K562 (cell line): ENCODE measurements around the gene HBEGF. TPM values are rescaled to one million over a fixed set of nuclear protein-coding genes. Genes with fewer than 3 reads are reported as not detected.
A peak's percentile ranks its signal among the peaks of the same experiment; 100 is the strongest.

Source experiments
- CBFB ChIP-seq: sonication (generic); formaldehyde crosslinking; IDR thresholded peaks from 2 replicates; pipeline ENCODE4 v1.4.0; 2020; ENCODE audit warnings: mild to moderate bottlenecking, missing genetic modification reagents
- KAT7 ChIP-seq: sonication (generic); formaldehyde crosslinking; IDR thresholded peaks from 2 replicates; pipeline ENCODE4 v1.8.0; 2022; ENCODE audit warnings: missing genetic modification reagents, mild to moderate bottlenecking, borderline replicate concordance
- MYNN ChIP-seq, 2 experiments: sonication (generic); formaldehyde crosslinking in 1 of 2; IDR thresholded peaks; 2 replicates each; pipeline versions ENCODE4 v1.5.0 to v1.6.1; 2016 to 2020; ENCODE audit warnings: antibody characterized with exemption in 1 of 2, missing genetic modification reagents in 1 of 2
- NBN ChIP-seq: fragments of 450-650 bp; IDR thresholded peaks from 2 replicates; pipeline ENCODE4 v1.6.1; 2016; ENCODE audit warnings: low read depth, mild to moderate bottlenecking
- RBM34 ChIP-seq: fragments of 200-400 bp; formaldehyde crosslinking; IDR thresholded peaks from 2 replicates; pipeline ENCODE4 v1.6.1; 2018; ENCODE audit warnings: low read length, borderline replicate concordance; ENCODE audit not compliant: insufficient read depth
- ZNF436 ChIP-seq: fragments of 250-450, 450-650 bp; sonication (Bioruptor Pico); formaldehyde crosslinking; IDR thresholded peaks from 2 replicates; pipeline ENCODE4 v1.7.0; 2020; ENCODE audit warnings: mild to moderate bottlenecking
- ZNF507 ChIP-seq: conservative IDR thresholded peaks from 2 replicates; pipeline ENCODE4 v1.6.1; 2017; ENCODE audit warnings: missing genetic modification characterization, missing compliant biosample characterization
- polyA plus RNA-seq, 8 experiments: library from polyadenylated mRNA; depleted of rRNA in 4 of 8; stranded (reverse) in 5 of 8; unstranded in 3 of 8; fragments of >200 nt; fragmentation: Nextera tagmentation in 2 of 8; fragmentation: Illumina TruSeq in 1 of 8; extraction: Ambion mirVana in 2 of 8; extraction: Trizol in 1 of 8; gene quantifications; 2 replicates each; pipeline versions ENCODE4 v1.2.1 to v1.2.3, GENCODE V29; 2011 to 2014; ENCODE audit warnings: inconsistent platforms in 1 of 8, missing spikeins in 1 of 8
- total RNA-seq, 7 experiments: library from RNA; depleted of rRNA in 6 of 7; stranded (reverse); fragments of >200 nt in 6 of 7; fragmentation: Illumina TruSeq in 2 of 7; extraction: Trizol in 2 of 7; gene quantifications; 2 replicates each; pipeline versions ENCODE4 v1.2.1 to v1.2.3, GENCODE V29; 2011 to 2021; ENCODE audit warnings: low replicate concordance in 1 of 7
- TF ChIP-seq, protein P1 (sequence below), 2 experiments: fragments of 450-650 bp; formaldehyde crosslinking in 1 of 2; IDR thresholded peaks; 2 replicates each; pipeline versions ENCODE4 v1.4.0 to v1.6.1; 2014 to 2020; ENCODE audit warnings: mild to moderate bottlenecking in 2 of 2, borderline replicate concordance in 1 of 2, low read depth in 1 of 2
- TF ChIP-seq, protein P2 (sequence below): fragments of 450-650 bp; conservative IDR thresholded peaks from 2 replicates; pipeline ENCODE4 v1.6.1; 2016; ENCODE audit warnings: missing genetic modification characterization, low read depth, mild to moderate bottlenecking, control low read depth, missing compliant biosample characterization
- TF ChIP-seq, protein P3 (sequence below): sonication (generic); formaldehyde crosslinking; IDR thresholded peaks from 2 replicates; pipeline ENCODE4 v1.8.0; 2023; ENCODE audit warnings: mild to moderate bottlenecking, missing genetic modification reagents

HBEGF gene
- total and polyA plus RNA-seq, 9 of the 15 experiments (the other 6 are each of a cell fraction or from before 2014, with no cell fraction given), result 0.11 to 1.1 (median 0.60) TPM

DNA sequence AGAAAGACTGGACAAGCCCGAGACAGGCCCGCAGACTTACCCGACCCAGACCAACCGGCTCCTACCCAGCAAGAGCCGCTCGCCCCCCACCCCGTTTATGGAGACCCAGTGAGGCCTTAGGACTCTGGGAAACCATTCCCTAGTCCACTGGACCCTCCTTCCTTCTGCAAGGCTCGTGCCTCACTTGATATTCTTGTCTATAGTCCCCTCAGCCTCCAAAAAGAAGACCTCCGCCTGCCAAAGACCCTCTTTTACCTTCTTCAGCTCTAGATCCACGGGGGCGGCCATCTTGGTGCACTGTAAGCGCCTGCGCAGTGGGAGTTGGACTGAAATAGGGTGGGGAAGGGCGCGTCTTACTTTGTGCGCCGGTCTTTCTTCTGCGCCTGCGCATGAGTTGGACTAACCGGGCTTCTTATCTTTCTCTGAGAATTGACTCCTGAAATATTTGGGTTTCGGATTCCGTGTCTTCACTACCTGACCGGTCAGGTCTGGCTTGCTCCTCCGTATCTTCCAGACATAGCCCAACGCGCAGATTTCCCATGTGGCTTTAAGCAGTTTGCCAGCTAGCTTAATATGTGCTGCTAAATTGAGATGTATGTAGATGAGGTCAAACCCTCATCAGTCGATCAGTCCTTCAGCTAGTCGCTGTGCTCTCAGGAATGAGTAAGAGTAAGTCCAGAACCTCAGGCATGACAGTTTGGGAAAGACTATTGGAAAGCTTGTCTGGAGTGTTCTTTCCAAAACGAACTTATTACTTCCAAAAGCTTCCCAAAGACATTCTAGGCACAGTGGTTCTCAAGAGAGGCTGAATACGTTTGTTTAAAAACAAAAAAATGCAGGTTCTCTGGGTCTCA is 43.4 kb downstream of the HBEGF start, which contains the start of gene PFDN1 (continued):
- TF ChIP-seq, protein P1, sequence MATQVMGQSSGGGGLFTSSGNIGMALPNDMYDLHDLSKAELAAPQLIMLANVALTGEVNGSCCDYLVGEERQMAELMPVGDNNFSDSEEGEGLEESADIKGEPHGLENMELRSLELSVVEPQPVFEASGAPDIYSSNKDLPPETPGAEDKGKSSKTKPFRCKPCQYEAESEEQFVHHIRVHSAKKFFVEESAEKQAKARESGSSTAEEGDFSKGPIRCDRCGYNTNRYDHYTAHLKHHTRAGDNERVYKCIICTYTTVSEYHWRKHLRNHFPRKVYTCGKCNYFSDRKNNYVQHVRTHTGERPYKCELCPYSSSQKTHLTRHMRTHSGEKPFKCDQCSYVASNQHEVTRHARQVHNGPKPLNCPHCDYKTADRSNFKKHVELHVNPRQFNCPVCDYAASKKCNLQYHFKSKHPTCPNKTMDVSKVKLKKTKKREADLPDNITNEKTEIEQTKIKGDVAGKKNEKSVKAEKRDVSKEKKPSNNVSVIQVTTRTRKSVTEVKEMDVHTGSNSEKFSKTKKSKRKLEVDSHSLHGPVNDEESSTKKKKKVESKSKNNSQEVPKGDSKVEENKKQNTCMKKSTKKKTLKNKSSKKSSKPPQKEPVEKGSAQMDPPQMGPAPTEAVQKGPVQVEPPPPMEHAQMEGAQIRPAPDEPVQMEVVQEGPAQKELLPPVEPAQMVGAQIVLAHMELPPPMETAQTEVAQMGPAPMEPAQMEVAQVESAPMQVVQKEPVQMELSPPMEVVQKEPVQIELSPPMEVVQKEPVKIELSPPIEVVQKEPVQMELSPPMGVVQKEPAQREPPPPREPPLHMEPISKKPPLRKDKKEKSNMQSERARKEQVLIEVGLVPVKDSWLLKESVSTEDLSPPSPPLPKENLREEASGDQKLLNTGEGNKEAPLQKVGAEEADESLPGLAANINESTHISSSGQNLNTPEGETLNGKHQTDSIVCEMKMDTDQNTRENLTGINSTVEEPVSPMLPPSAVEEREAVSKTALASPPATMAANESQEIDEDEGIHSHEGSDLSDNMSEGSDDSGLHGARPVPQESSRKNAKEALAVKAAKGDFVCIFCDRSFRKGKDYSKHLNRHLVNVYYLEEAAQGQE (IDR thresholded peaks at IDR 0.05; ENCODE audit: borderline replicate concordance), result peak; percentile 90
- TF ChIP-seq, protein P1 (CRISPR knock-in tag; IDR thresholded peaks at IDR 0.05; ENCODE audit: low read depth), result no peak
- TF ChIP-seq MYNN (IDR thresholded peaks at IDR 0.05), result no peak
- TF ChIP-seq MYNN (CRISPR knock-in tag; IDR thresholded peaks at IDR 0.05), result no peak
- TF ChIP-seq ZNF436 (CRISPR knock-in tag), result no peak
- TF ChIP-seq NBN, result peak; percentile 80; the same call in 1 of the 2 replicates
- TF ChIP-seq, protein P2, sequence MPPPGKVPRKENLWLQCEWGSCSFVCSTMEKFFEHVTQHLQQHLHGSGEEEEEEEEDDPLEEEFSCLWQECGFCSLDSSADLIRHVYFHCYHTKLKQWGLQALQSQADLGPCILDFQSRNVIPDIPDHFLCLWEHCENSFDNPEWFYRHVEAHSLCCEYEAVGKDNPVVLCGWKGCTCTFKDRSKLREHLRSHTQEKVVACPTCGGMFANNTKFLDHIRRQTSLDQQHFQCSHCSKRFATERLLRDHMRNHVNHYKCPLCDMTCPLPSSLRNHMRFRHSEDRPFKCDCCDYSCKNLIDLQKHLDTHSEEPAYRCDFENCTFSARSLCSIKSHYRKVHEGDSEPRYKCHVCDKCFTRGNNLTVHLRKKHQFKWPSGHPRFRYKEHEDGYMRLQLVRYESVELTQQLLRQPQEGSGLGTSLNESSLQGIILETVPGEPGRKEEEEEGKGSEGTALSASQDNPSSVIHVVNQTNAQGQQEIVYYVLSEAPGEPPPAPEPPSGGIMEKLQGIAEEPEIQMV (tag), result no peak
- no peak for TF ChIP-seq KAT7
- TF ChIP-seq CBFB (CRISPR knock-in tag), result no peak
- TF ChIP-seq ZNF507 (tag), result no peak
- TF ChIP-seq RBM34, result no peak
- TF ChIP-seq, protein P3, sequence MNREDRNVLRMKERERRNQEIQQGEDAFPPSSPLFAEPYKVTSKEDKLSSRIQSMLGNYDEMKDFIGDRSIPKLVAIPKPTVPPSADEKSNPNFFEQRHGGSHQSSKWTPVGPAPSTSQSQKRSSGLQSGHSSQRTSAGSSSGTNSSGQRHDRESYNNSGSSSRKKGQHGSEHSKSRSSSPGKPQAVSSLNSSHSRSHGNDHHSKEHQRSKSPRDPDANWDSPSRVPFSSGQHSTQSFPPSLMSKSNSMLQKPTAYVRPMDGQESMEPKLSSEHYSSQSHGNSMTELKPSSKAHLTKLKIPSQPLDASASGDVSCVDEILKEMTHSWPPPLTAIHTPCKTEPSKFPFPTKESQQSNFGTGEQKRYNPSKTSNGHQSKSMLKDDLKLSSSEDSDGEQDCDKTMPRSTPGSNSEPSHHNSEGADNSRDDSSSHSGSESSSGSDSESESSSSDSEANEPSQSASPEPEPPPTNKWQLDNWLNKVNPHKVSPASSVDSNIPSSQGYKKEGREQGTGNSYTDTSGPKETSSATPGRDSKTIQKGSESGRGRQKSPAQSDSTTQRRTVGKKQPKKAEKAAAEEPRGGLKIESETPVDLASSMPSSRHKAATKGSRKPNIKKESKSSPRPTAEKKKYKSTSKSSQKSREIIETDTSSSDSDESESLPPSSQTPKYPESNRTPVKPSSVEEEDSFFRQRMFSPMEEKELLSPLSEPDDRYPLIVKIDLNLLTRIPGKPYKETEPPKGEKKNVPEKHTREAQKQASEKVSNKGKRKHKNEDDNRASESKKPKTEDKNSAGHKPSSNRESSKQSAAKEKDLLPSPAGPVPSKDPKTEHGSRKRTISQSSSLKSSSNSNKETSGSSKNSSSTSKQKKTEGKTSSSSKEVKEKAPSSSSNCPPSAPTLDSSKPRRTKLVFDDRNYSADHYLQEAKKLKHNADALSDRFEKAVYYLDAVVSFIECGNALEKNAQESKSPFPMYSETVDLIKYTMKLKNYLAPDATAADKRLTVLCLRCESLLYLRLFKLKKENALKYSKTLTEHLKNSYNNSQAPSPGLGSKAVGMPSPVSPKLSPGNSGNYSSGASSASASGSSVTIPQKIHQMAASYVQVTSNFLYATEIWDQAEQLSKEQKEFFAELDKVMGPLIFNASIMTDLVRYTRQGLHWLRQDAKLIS (CRISPR knock-in tag), result no peak
